ENCODE data around the gene DLK1. TPM values are rescaled to one million over a fixed set of nuclear protein-coding genes. Genes with fewer than 3 reads are reported as not detected.
A peak's percentile ranks its signal among the peaks of the same experiment; 100 is the strongest.

DLK1 gene
- total and polyA plus RNA-seq, 2 donors, result 4.8 to 6.9 TPM

DNA sequence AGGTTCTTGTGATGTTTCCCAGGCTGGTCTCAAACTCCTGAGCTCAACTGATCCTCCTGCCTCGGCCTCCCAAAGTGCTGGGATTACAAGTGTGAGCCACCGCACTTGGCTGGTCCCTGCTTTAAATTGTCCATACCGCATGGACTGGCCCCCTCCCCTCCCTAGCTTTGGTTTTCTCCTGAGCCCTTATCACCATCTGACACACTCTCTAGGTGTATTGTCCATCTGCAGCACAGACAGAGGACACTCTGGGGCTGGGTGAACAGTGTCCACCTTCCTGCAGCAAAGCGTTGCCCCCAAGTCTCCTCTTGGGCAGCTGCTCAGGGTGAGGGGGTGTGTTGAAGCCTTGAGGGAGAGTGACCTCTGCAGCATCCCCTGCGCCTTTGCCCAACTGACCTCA lies 36.0 kb upstream of the DLK1 start:
- 95% methylated on average over 5 of the region's 5 CpGs for WGBS
- DNase-seq (ENCODE audit: low read depth in 6 of 9, low spot score in 9 of 9), result no peak
- Histone ChIP-seq H3K27me3 (ENCODE audit: control insufficient read depth in 2 of 2, insufficient read depth in 1 of 2, low read length in 1 of 2) (no peaks in the 10 kb centered on the region), H3K4me1 (ENCODE audit: control insufficient read depth in 2 of 2, insufficient read depth in 2 of 2, low read length in 2 of 2) (peaks cover 0 to 33% of the 10 kb centered on the region in 2 donors), H3K9me3 (ENCODE audit: control insufficient read depth in 2 of 2, insufficient read depth in 1 of 2, low read length in 1 of 2) (no peaks in the 10 kb centered on the region), H3K27ac (ENCODE audit: low read depth in 1 of 2, low read length in 1 of 2) (no peak overlapping the region), H3K36me3 (ENCODE audit: control insufficient read depth in 2 of 2, insufficient read depth in 2 of 2, low read length in 1 of 2) (no peaks in the 10 kb centered on the region), H3K4me3 (ENCODE audit: low read length in 2 of 2) (no peak overlapping the region)

GRCh38 chr14:100691395-100692056 lies 35.2 kb upstream of the DLK1 start:
- WGBS, result 91% methylated on average over 29 of the region's 29 CpGs
- no peak overlapping the region for H3K27ac ChIP-seq (ENCODE audit: low read depth in 1 of 2, low read length in 1 of 2)
- H3K4me3 ChIP-seq (ENCODE audit: low read length in 2 of 2), result no peak overlapping the region
- no peak for DNase-seq (ENCODE audit: low read depth in 6 of 9, low spot score in 9 of 9)
- no peaks in the 10 kb centered on the region for H3K36me3 ChIP-seq (ENCODE audit: control insufficient read depth in 2 of 2, insufficient read depth in 2 of 2, low read length in 1 of 2)
- peaks cover 0 to 33% of the 10 kb centered on the region in 2 donors for H3K4me1 ChIP-seq (ENCODE audit: control insufficient read depth in 2 of 2, insufficient read depth in 2 of 2, low read length in 2 of 2)
- no peaks in the 10 kb centered on the region for H3K27me3 ChIP-seq (ENCODE audit: control insufficient read depth in 2 of 2, insufficient read depth in 1 of 2, low read length in 1 of 2)
- H3K9me3 ChIP-seq (ENCODE audit: control insufficient read depth in 2 of 2, insufficient read depth in 1 of 2, low read length in 1 of 2), result no peaks in the 10 kb centered on the region

DNA sequence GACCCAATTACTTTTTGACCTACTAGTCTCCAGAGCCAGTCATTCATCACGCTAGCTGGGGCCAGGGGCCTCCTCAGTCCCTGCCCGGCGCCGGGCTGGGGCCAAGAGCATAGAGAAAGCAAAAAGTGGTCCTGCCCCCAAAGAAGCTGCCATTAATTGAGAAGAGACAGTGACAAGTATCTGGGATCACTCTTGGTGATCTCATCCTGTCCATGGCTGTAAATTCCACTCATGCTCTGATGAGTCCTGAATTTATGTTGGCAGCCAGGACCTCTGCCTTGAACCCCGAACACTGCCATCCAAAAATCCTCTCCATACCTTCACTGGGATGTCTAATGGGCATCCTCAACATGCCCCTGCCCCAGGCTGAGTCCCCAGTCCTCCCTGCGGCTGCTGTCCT lies 34.4 kb upstream of the DLK1 start:
- WGBS, result 96% methylated on average over 6 of the region's 6 CpGs
- H3K4me3 ChIP-seq (ENCODE audit: low read length in 2 of 2), result no peak overlapping the region
- H3K27ac ChIP-seq (ENCODE audit: low read depth in 1 of 2, low read length in 1 of 2), result no peak overlapping the region
- DNase-seq (ENCODE audit: low read depth in 6 of 9, low spot score in 9 of 9), result no peak
- H3K27me3 ChIP-seq (ENCODE audit: control insufficient read depth in 2 of 2, insufficient read depth in 1 of 2, low read length in 1 of 2), result no peaks in the 10 kb centered on the region
- H3K9me3 ChIP-seq (ENCODE audit: control insufficient read depth in 2 of 2, insufficient read depth in 1 of 2, low read length in 1 of 2), result no peaks in the 10 kb centered on the region
- no peaks in the 10 kb centered on the region for H3K36me3 ChIP-seq (ENCODE audit: control insufficient read depth in 2 of 2, insufficient read depth in 2 of 2, low read length in 1 of 2)
- peaks cover 0 to 36% of the 10 kb centered on the region in 2 donors for H3K4me1 ChIP-seq (ENCODE audit: control insufficient read depth in 2 of 2, insufficient read depth in 2 of 2, low read length in 2 of 2)

GRCh38 chr14:100692859-100693558 lies 33.7 kb upstream of the DLK1 start:
- H3K4me1 ChIP-seq (ENCODE audit: control insufficient read depth in 2 of 2, insufficient read depth in 2 of 2, low read length in 2 of 2), result peaks cover 0 to 36% of the 10 kb centered on the region in 2 donors
- DNase-seq (ENCODE audit: low read depth in 6 of 9, low spot score in 9 of 9), result peak in 1 of 9 donors; percentile 10
- 91% methylated on average over 27 of the region's 27 CpGs for WGBS
- H3K9me3 ChIP-seq (ENCODE audit: control insufficient read depth in 2 of 2, insufficient read depth in 1 of 2, low read length in 1 of 2), result no peaks in the 10 kb centered on the region
- H3K27me3 ChIP-seq (ENCODE audit: control insufficient read depth in 2 of 2, insufficient read depth in 1 of 2, low read length in 1 of 2), result no peaks in the 10 kb centered on the region
- H3K27ac ChIP-seq (ENCODE audit: low read depth in 1 of 2, low read length in 1 of 2), result peak overlapping the region in 1 of 2 donors; percentile 11
- no peaks in the 10 kb centered on the region for H3K36me3 ChIP-seq (ENCODE audit: control insufficient read depth in 2 of 2, insufficient read depth in 2 of 2, low read length in 1 of 2)
- H3K4me3 ChIP-seq (ENCODE audit: low read length in 2 of 2), result no peak overlapping the region

- H3K9me3 ChIP-seq (ENCODE audit: control insufficient read depth in 2 of 2, insufficient read depth in 1 of 2, low read length in 1 of 2), result no peaks in the 10 kb centered on the region
- no peak for DNase-seq (ENCODE audit: low read depth in 6 of 9, low spot score in 9 of 9)
- no peak overlapping the region for H3K27ac ChIP-seq (ENCODE audit: low read depth in 1 of 2, low read length in 1 of 2)
- 97% methylated on average over 23 of the region's 23 CpGs for WGBS
- H3K4me1 ChIP-seq (ENCODE audit: control insufficient read depth in 2 of 2, insufficient read depth in 2 of 2, low read length in 2 of 2), result peaks cover 0 to 34% of the 10 kb centered on the region in 2 donors
- no peaks in the 10 kb centered on the region for H3K27me3 ChIP-seq (ENCODE audit: control insufficient read depth in 2 of 2, insufficient read depth in 1 of 2, low read length in 1 of 2)
- H3K36me3 ChIP-seq (ENCODE audit: control insufficient read depth in 2 of 2, insufficient read depth in 2 of 2, low read length in 1 of 2), result no peaks in the 10 kb centered on the region
- no peak overlapping the region for H3K4me3 ChIP-seq (ENCODE audit: low read length in 2 of 2)
Measured at GRCh38 chr14:100693877-100694578, 32.7 kb upstream of the DLK1 start.

GRCh38 chr14:100694579-100695422 lies 31.9 kb upstream of the DLK1 start:
- Histone ChIP-seq H3K4me3 (ENCODE audit: low read length in 2 of 2) (no peak overlapping the region), H3K9me3 (ENCODE audit: control insufficient read depth in 2 of 2, insufficient read depth in 1 of 2, low read length in 1 of 2) (no peaks in the 10 kb centered on the region), H3K27ac (ENCODE audit: low read depth in 1 of 2, low read length in 1 of 2) (no peak overlapping the region), H3K36me3 (ENCODE audit: control insufficient read depth in 2 of 2, insufficient read depth in 2 of 2, low read length in 1 of 2) (no peaks in the 10 kb centered on the region), H3K4me1 (ENCODE audit: control insufficient read depth in 2 of 2, insufficient read depth in 2 of 2, low read length in 2 of 2) (peaks cover 0 to 34% of the 10 kb centered on the region in 2 donors), H3K27me3 (ENCODE audit: control insufficient read depth in 2 of 2, insufficient read depth in 1 of 2, low read length in 1 of 2) (no peaks in the 10 kb centered on the region)
- WGBS, result 94% methylated on average over 17 of the region's 17 CpGs
- DNase-seq (ENCODE audit: low read depth in 6 of 9, low spot score in 9 of 9), result no peak

DNA sequence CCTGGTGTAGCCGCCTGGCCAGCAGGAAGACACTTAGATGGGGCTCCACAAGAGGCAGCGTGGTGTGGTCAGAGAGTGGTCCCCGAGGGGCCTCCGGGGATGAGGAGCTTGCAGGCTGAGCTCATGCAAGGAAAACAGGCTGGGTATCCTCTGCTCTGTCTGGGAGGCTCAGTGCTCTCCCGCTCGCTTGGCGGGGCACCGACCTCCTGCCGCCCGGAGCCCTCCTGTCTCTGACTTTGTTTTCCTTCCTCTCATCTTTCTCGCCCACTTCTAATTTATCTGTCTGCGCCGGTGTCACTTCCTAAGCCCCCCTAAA lies 31.3 kb upstream of the DLK1 start:
- H3K9me3 ChIP-seq (ENCODE audit: control insufficient read depth in 2 of 2, insufficient read depth in 1 of 2, low read length in 1 of 2), result no peaks in the 10 kb centered on the region
- no peak overlapping the region for H3K27ac ChIP-seq (ENCODE audit: low read depth in 1 of 2, low read length in 1 of 2)
- WGBS, result 87% methylated on average over 13 of the region's 13 CpGs
- H3K4me1 ChIP-seq (ENCODE audit: control insufficient read depth in 2 of 2, insufficient read depth in 2 of 2, low read length in 2 of 2), result peaks cover 0 to 34% of the 10 kb centered on the region in 2 donors
- no peaks in the 10 kb centered on the region for H3K36me3 ChIP-seq (ENCODE audit: control insufficient read depth in 2 of 2, insufficient read depth in 2 of 2, low read length in 1 of 2)
- no peak for DNase-seq (ENCODE audit: low read depth in 6 of 9, low spot score in 9 of 9)
- H3K4me3 ChIP-seq (ENCODE audit: low read length in 2 of 2), result no peak overlapping the region
- no peaks in the 10 kb centered on the region for H3K27me3 ChIP-seq (ENCODE audit: control insufficient read depth in 2 of 2, insufficient read depth in 1 of 2, low read length in 1 of 2)

GRCh38 chr14:100696008-100696407 lies 30.7 kb upstream of the DLK1 start:
- Histone ChIP-seq H3K27me3 (ENCODE audit: control insufficient read depth in 2 of 2, insufficient read depth in 1 of 2, low read length in 1 of 2) (no peaks in the 10 kb centered on the region), H3K4me1 (ENCODE audit: control insufficient read depth in 2 of 2, insufficient read depth in 2 of 2, low read length in 2 of 2) (peaks cover 0 to 30% of the 10 kb centered on the region in 2 donors), H3K36me3 (ENCODE audit: control insufficient read depth in 2 of 2, insufficient read depth in 2 of 2, low read length in 1 of 2) (no peaks in the 10 kb centered on the region), H3K9me3 (ENCODE audit: control insufficient read depth in 2 of 2, insufficient read depth in 1 of 2, low read length in 1 of 2) (no peaks in the 10 kb centered on the region), H3K4me3 (ENCODE audit: low read length in 2 of 2) (no peak overlapping the region), H3K27ac (ENCODE audit: low read depth in 1 of 2, low read length in 1 of 2) (no peak overlapping the region)
- 96% methylated on average over 13 of the region's 13 CpGs for WGBS
- no peak for DNase-seq (ENCODE audit: low read depth in 6 of 9, low spot score in 9 of 9)
